Activated CD8-positive, alpha-beta T cell treated with anti-CD3 and anti-CD28 coated beads for 36 hours (primary cell): ENCODE results near the gene DYSF. TPM values are rescaled to one million over a fixed set of nuclear protein-coding genes. Genes with fewer than 3 reads are reported as not detected.

ENCODE experiments used
- ATAC-seq: fragments of 200-7000 bp; cut with Tn5 transposase; one replicate; pipeline ENCODE4 v1.10.0; 2021; ENCODE audit warnings: mild to moderate bottlenecking, moderate library complexity
- CTCF ChIA-PET: fragments of 350-600 bp; sonication (Branson Sonifier 250); formaldehyde crosslinking; loops from one replicate; lab custom pipeline; 2021; ENCODE audit warnings: antibody characterized with exemption; lab: Charles Lee
- POLR2A ChIA-PET: fragments of 350-600 bp; sonication (Branson Sonifier 250); formaldehyde crosslinking; loops from one replicate; lab custom pipeline; 2021; ENCODE audit warnings: antibody characterized with exemption; lab: Charles Lee
- DNase-seq: peaks from one replicate; pipeline ENCODE4 v3.0.0-alpha.2; 2020
- H3K27ac Mint-ChIP-seq: one replicate; pipeline ENCODE4 v1.8.0; 2021; ENCODE audit warnings: mild to moderate bottlenecking, mixed read lengths
- H3K27me3 Mint-ChIP-seq: one replicate; pipeline ENCODE4 v1.8.0; 2021; ENCODE audit warnings: mixed read lengths
- H3K36me3 Mint-ChIP-seq: one replicate; pipeline ENCODE4 v1.8.0; 2021; ENCODE audit warnings: low read depth, mixed read lengths
- H3K4me1 Mint-ChIP-seq: one replicate; pipeline ENCODE4 v1.8.0; 2021; ENCODE audit warnings: low read depth, mixed read lengths
- H3K4me3 Mint-ChIP-seq: one replicate; pipeline ENCODE4 v1.8.0; 2021; ENCODE audit warnings: mild to moderate bottlenecking, moderate library complexity, mixed read lengths
- H3K9me3 Mint-ChIP-seq: one replicate; pipeline ENCODE4 v1.8.0; 2021; ENCODE audit warnings: mixed read lengths
- CTCF ChIP-seq: fragments of 200-600 bp; IDR thresholded peaks from one replicate; pipeline ENCODE4 v1.8.0; 2022; ENCODE audit warnings: antibody characterized with exemption, mild to moderate bottlenecking
- intact Hi-C: fragments of 100-400 bp; cut with micrococcal nuclease; formaldehyde crosslinking; loops from one replicate; pipeline ENCODE4 v1.10.0; 2022
- total RNA-seq, 2 experiments: library from RNA; stranded (reverse); gene quantifications; one replicate each; pipeline ENCODE4 v1.2.3, GENCODE V29; 2021

The DYSF gene
- total RNA-seq, 2 experiments from 2014 or later: 3.5 to 3.8 TPM

GRCh38 chr2:71510196-71510807, 56.9 kb downstream of the DYSF start:
- ChIA-PET POLR2A (interaction anchor here (0.9 kb wide), 1 partner anchor 487 kb away, joined by 3 read pairs; no protein-coding TSS in a partner anchor), CTCF (interaction anchor here (0.6 to 8.4 kb wide), 33 partner anchors 8 to 1234 kb away, joined by 3 to 114 read pairs (median 4); no protein-coding TSS in a partner anchor)
- Mint-ChIP-seq H3K27me3 (peaks cover 2% of the 10 kb centered on the region), H3K27ac (no peak overlapping the region), H3K4me3 (no peak overlapping the region), H3K36me3 (no peaks in the 10 kb centered on the region), H3K4me1 (no peaks in the 10 kb centered on the region), H3K9me3 (no peaks in the 10 kb centered on the region)
- peak; percentile 74 for ATAC-seq
- intact Hi-C loops: loop anchor here (2.0 to 5.0 kb wide), 2 partner anchors 212 to 353 kb away; no protein-coding TSS in a partner anchor
- DNase-seq: peak; percentile 82
- peak; percentile 80 for TF ChIP-seq CTCF

GRCh38 chr2:71510938-71511337, 57.6 kb downstream of the DYSF start:
- ChIA-PET POLR2A (interaction anchor here (0.9 kb wide), 1 partner anchor 487 kb away, joined by 3 read pairs; no protein-coding TSS in a partner anchor), CTCF (interaction anchor here (0.6 to 8.4 kb wide), 27 partner anchors 8 to 1233 kb away, joined by 3 to 114 read pairs (median 4); no protein-coding TSS in a partner anchor)
- H3K27ac Mint-ChIP-seq: no peak overlapping the region
- H3K27me3 Mint-ChIP-seq: peaks cover 2% of the 10 kb centered on the region
- H3K4me1 Mint-ChIP-seq: no peaks in the 10 kb centered on the region
- DNase-seq: no peak
- TF ChIP-seq CTCF: no peak
- no peaks in the 10 kb centered on the region for H3K9me3 Mint-ChIP-seq
- H3K4me3 Mint-ChIP-seq: no peak overlapping the region
- no peaks in the 10 kb centered on the region for H3K36me3 Mint-ChIP-seq
- intact Hi-C loops: loop anchor here (2.0 to 5.0 kb wide), 2 partner anchors 212 to 354 kb away; no protein-coding TSS in a partner anchor
- ATAC-seq: no peak

- ATAC-seq: no peak
- intact Hi-C loops: loop anchor here (2.0 to 5.0 kb wide), 2 partner anchors 213 to 354 kb away; no protein-coding TSS in a partner anchor
- Mint-ChIP-seq H3K4me3 (no peak overlapping the region), H3K27ac (no peak overlapping the region), H3K27me3 (peaks cover 2% of the 10 kb centered on the region), H3K4me1 (no peaks in the 10 kb centered on the region), H3K36me3 (no peaks in the 10 kb centered on the region), H3K9me3 (no peaks in the 10 kb centered on the region)
- TF ChIP-seq CTCF: no peak
- POLR2A ChIA-PET: no interaction called here
- DNase-seq: no peak
- CTCF ChIA-PET: interaction anchor here (1.1 to 8.4 kb wide), 4 partner anchors 11 to 213 kb away, joined by 3 to 114 read pairs (median 22); no protein-coding TSS in a partner anchor
These were observed 58.4 kb downstream of the DYSF start for GRCh38 chr2:71511776-71512175.

GRCh38 chr2:71512386-71512785, 59.0 kb downstream of the DYSF start:
- no peaks in the 10 kb centered on the region for H3K36me3 Mint-ChIP-seq
- no peak overlapping the region for H3K27ac Mint-ChIP-seq
- H3K9me3 Mint-ChIP-seq: no peaks in the 10 kb centered on the region
- ChIA-PET POLR2A (no interaction called here), CTCF (interaction anchor here (1.4 to 8.4 kb wide), 3 partner anchors 51 to 355 kb away, joined by 4 to 114 read pairs (median 39); no protein-coding TSS in a partner anchor)
- H3K4me1 Mint-ChIP-seq: no peaks in the 10 kb centered on the region
- peaks cover 2% of the 10 kb centered on the region for H3K27me3 Mint-ChIP-seq
- ATAC-seq: no peak
- DNase-seq: no peak
- no peak overlapping the region for H3K4me3 Mint-ChIP-seq
- no peak for TF ChIP-seq CTCF
- intact Hi-C loops: loop anchor here (5.0 kb wide), 1 partner anchor 355 kb away; no protein-coding TSS in a partner anchor

GRCh38 chr2:71513096-71513495, 59.7 kb downstream of the DYSF start:
- DNase-seq (no peak), ATAC-seq (no peak)
- H3K9me3 Mint-ChIP-seq: no peaks in the 10 kb centered on the region
- intact Hi-C loops: loop anchor here (5.0 kb wide), 1 partner anchor 356 kb away; no protein-coding TSS in a partner anchor
- no peaks in the 10 kb centered on the region for H3K4me1 Mint-ChIP-seq
- ChIA-PET CTCF (interaction anchor here (1.1 to 8.4 kb wide), 4 partner anchors 51 to 356 kb away, joined by 4 to 114 read pairs (median 22); no protein-coding TSS in a partner anchor), POLR2A (no interaction called here)
- no peak overlapping the region for H3K4me3 Mint-ChIP-seq
- peaks cover 2% of the 10 kb centered on the region for H3K27me3 Mint-ChIP-seq
- H3K27ac Mint-ChIP-seq: no peak overlapping the region
- H3K36me3 Mint-ChIP-seq: no peaks in the 10 kb centered on the region
- TF ChIP-seq CTCF: no peak
